Endodermal cell (in vitro differentiated cells): ENCODE results near the gene IKBKG. TPM values are rescaled to one million over a fixed set of nuclear protein-coding genes. Genes with fewer than 3 reads are reported as not detected.

ENCODE experiments used
- DNase-seq: peaks from one replicate; pipeline ENCODE4 v3.0.0-alpha.2; 2017
- H3K27ac ChIP-seq: 2 replicates; pipeline ENCODE4 v1.5.1; 2013; ENCODE audit warnings: mild to moderate bottlenecking, low read depth, low read length, moderate library complexity
- H3K27me3 ChIP-seq: 2 replicates; pipeline ENCODE4 v1.6.1; 2013; ENCODE audit warnings: mild to moderate bottlenecking, low read length, moderate library complexity; ENCODE audit not compliant: insufficient read depth, control insufficient read depth, poor library complexity, severe bottlenecking
- H3K36me3 ChIP-seq: 2 replicates; pipeline ENCODE4 v1.7.0; 2013; ENCODE audit warnings: mild to moderate bottlenecking, low read length, moderate library complexity; ENCODE audit not compliant: control insufficient read depth, insufficient read depth
- H3K4me1 ChIP-seq: one replicate; pipeline ENCODE4 v1.7.0; 2013; ENCODE audit warnings: low read length; ENCODE audit not compliant: control insufficient read depth, insufficient read depth
- H3K4me3 ChIP-seq: 2 replicates; pipeline ENCODE4 v1.5.1; 2013; ENCODE audit warnings: mild to moderate bottlenecking, low read length, moderate library complexity
- H3K9ac ChIP-seq: 2 replicates; pipeline ENCODE4 v1.6.1; 2013; ENCODE audit warnings: mild to moderate bottlenecking, low read length, moderate library complexity; ENCODE audit not compliant: poor library complexity, severe bottlenecking; ENCODE audit errors: extremely low read depth
- H3K9me3 ChIP-seq: 2 replicates; pipeline ENCODE4 v1.6.1; 2013; ENCODE audit warnings: mild to moderate bottlenecking, low read length, moderate library complexity; ENCODE audit not compliant: control insufficient read depth
- H3K27ac Mint-ChIP-seq: 2 replicates; pipeline ENCODE4 v1.8.0; 2020; ENCODE audit warnings: mixed read lengths
- H3K27me3 Mint-ChIP-seq: 2 replicates; pipeline ENCODE4 v1.8.0; 2021; ENCODE audit warnings: mild to moderate bottlenecking, mixed read lengths; ENCODE audit not compliant: insufficient read depth
- H3K36me3 Mint-ChIP-seq: 2 replicates; pipeline ENCODE4 v1.8.0; 2020; ENCODE audit warnings: low read depth, mixed read lengths
- H3K4me1 Mint-ChIP-seq: 2 replicates; pipeline ENCODE4 v1.8.0; 2020; ENCODE audit warnings: mixed read lengths
- H3K4me3 Mint-ChIP-seq: 2 replicates; pipeline ENCODE4 v1.8.0; 2020; ENCODE audit warnings: mild to moderate bottlenecking, moderate library complexity, mixed read lengths
- H3K9me3 Mint-ChIP-seq: 2 replicates; pipeline ENCODE4 v1.8.0; 2020; ENCODE audit warnings: mild to moderate bottlenecking, mixed read lengths
- CTCF ChIP-seq: fragments of 200-600 bp; sonication (generic); conservative IDR thresholded peaks from 2 replicates; pipeline ENCODE4 v1.5.0; 2021; ENCODE audit warnings: antibody characterized with exemption, mild to moderate bottlenecking
- WGBS, 2 experiments: methylation state at CpG; one replicate each; pipeline versions ENCODE4 v1.1.5 to v1.1.7; 2013; ENCODE audit warnings: missing lambda C conversion rate in 2 of 2, mixed read lengths in 1 of 2; ENCODE audit not compliant: insufficient coverage in 1 of 2, insufficient read length in 1 of 2; 5-methylcytosine and 5-hydroxymethylcytosine counted together
- total RNA-seq, 2 donors: library from RNA; stranded (reverse); fragmentation: NEBNext Ultra II Directional in 1 of 2; extraction: Animal tissue kit (Norgen Biotek cat#: 25700) in 1 of 2; gene quantifications; 2 replicates in 1 of 2; 3 replicates in 1 of 2; pipeline ENCODE4 v1.2.1, GENCODE V29; 2021

Gene IKBKG
- total RNA-seq, 2 donors from 2014 or later, result 19.8 to 20.3 TPM

- no peaks in the 10 kb centered on the region for H3K36me3 Mint-ChIP-seq
- 75% methylated on average over 1 of the region's 2 CpGs; no CpG with 5 or more reads in 1 of the 2 experiments for WGBS, 2 experiments
- no peak overlapping the region for H3K4me3 Mint-ChIP-seq
- H3K27me3 ChIP-seq, result no peaks in the 10 kb centered on the region
- no peak overlapping the region for H3K4me3 ChIP-seq
- peaks cover 12% of the 10 kb centered on the region for H3K9me3 ChIP-seq
- no peaks in the 10 kb centered on the region for H3K4me1 ChIP-seq
- H3K27me3 Mint-ChIP-seq, result peaks cover 25% of the 10 kb centered on the region
- no peaks in the 10 kb centered on the region for H3K36me3 ChIP-seq
- no peak for TF ChIP-seq CTCF
- DNase-seq, result no peak
- no peak overlapping the region for H3K27ac Mint-ChIP-seq
- H3K9ac ChIP-seq, result no peak overlapping the region
- peaks cover 84% of the 10 kb centered on the region for H3K9me3 Mint-ChIP-seq
- H3K4me1 Mint-ChIP-seq, result no peaks in the 10 kb centered on the region
- no peak overlapping the region for H3K27ac ChIP-seq
Observed at GRCh38 chrX:154595559-154596249, 48.3 kb downstream of the IKBKG start.

- Mint-ChIP-seq H3K36me3 (no peaks in the 10 kb centered on the region), H3K9me3 (peaks cover 81% of the 10 kb centered on the region), H3K27ac (no peak overlapping the region), H3K4me3 (no peak overlapping the region), H3K4me1 (no peaks in the 10 kb centered on the region), H3K27me3 (peaks cover 25% of the 10 kb centered on the region)
- Histone ChIP-seq H3K4me1 (no peaks in the 10 kb centered on the region), H3K9ac (no peak overlapping the region), H3K27me3 (no peaks in the 10 kb centered on the region), H3K36me3 (no peaks in the 10 kb centered on the region), H3K9me3 (peaks cover 12% of the 10 kb centered on the region), H3K4me3 (no peak overlapping the region), H3K27ac (no peak overlapping the region)
- WGBS, 2 experiments, result 0% methylated on average over 1 of the region's 3 CpGs; no CpG with 5 or more reads in 1 of the 2 experiments
- peak; percentile 86 for DNase-seq
- peak; percentile 25 for TF ChIP-seq CTCF
Observed at GRCh38 chrX:154596290-154596929, 49.0 kb downstream of the IKBKG start.

- H3K4me3 ChIP-seq, result no peak overlapping the region
- no peaks in the 10 kb centered on the region for H3K27me3 ChIP-seq
- Mint-ChIP-seq H3K27ac (no peak overlapping the region), H3K9me3 (peaks cover 80% of the 10 kb centered on the region), H3K27me3 (peaks cover 25% of the 10 kb centered on the region), H3K36me3 (no peaks in the 10 kb centered on the region), H3K4me3 (no peak overlapping the region), H3K4me1 (no peaks in the 10 kb centered on the region)
- peaks cover 12% of the 10 kb centered on the region for H3K9me3 ChIP-seq
- DNase-seq, result no peak
- H3K27ac ChIP-seq, result no peak overlapping the region
- no peaks in the 10 kb centered on the region for H3K36me3 ChIP-seq
- WGBS, 2 experiments, result 94 to 100% methylated on average over 2 to 12 of the region's 12 CpGs
- TF ChIP-seq CTCF, result no peak
- no peak overlapping the region for H3K9ac ChIP-seq
- H3K4me1 ChIP-seq, result no peaks in the 10 kb centered on the region
Observed at GRCh38 chrX:154597221-154597620, 49.8 kb downstream of the IKBKG start.
